ENCODE measurements around the gene LRIG1.

Gene LRIG1

GRCh38 chr3:66470285-66470684 lies 30.5 kb downstream of the LRIG1 start:
- no peak for DNase-seq (ENCODE audit: low read depth, low spot score)

DNA sequence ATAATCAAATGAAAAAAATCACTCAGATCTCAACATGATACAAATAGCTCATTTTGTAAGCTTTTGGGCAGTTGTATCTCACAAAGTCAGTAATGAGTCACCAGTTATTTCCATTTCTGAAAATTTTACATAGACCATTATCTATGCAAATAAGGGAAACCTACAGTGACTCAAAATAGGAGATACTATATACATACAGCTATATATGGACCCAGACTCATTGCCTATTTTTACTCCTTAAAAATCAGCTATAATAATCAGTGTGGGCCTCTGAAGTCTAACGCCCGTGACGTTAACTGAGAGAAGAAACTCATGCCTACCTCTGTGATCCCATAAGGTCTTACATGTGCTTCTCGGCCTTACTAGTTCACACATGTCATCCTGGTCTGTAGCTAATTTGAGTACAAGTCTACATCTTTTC lies 31.6 kb downstream of the LRIG1 start:
- no peak for DNase-seq (ENCODE audit: low read depth, low spot score)

GRCh38 chr3:66467996-66468735 lies 32.7 kb downstream of the LRIG1 start:
- no peak for DNase-seq (ENCODE audit: low read depth, low spot score)

DNA sequence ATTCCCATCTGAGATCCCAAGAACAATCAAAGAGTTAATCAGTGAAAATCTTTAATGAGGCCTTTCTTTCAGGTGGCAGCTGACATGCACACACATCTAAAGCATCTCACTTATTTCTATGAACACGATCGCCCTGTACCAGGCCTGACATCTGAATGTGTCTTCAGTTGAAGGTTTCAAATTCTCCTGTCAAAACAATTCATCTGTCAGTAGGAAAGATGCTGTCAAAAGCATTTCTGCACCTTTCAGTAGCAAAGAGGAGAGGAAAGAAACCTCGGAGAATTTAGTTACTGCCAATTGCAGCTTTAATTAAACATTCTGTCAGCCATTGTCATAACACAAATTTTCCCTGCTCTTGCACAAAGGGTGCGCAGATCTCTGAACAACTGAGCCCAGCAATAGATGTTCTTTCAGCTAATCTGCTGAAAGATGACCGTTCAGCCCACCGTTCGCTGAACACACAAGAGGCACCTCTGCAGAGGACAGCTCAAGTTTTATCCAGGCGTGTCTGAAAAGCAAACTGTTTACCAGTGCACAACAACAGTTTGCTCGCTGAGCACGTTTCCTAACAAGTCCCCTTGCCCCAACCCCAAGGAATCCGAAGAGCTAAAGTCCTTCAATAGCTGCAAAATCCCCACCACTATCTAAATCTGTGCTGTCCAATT lies 34.1 kb downstream of the LRIG1 start:
- DNase-seq (ENCODE audit: low read depth, low spot score): no peak

GRCh38 chr3:66465587-66465986 lies 35.2 kb downstream of the LRIG1 start:
- DNase-seq (ENCODE audit: low read depth, low spot score): no peak

- no peak for DNase-seq (ENCODE audit: low read depth, low spot score)
Observed at GRCh38 chr3:66465034-66465433, 35.8 kb downstream of the LRIG1 start.

DNA sequence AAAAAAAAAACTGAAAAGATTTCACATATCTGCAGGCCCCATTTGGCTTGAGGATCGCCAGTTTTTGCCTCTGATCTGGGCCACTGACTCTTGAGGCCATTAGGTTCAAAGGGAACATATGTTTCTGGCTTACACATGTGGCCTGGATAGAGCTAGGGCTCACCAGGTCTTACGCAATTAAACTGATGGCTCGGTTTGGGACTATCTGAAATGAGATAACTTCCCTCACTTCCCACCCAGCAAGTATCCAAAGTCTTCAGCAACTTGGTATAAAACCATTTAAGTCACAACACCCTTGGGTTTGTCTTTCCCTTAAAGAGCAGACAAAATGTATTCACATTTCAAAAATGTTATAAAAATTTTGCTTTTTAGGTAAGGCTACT lies 36.3 kb downstream of the LRIG1 start:
- no peak for DNase-seq (ENCODE audit: low read depth, low spot score)

- DNase-seq (ENCODE audit: low read depth, low spot score): no peak
Observed at GRCh38 chr3:66463730-66464511, 36.9 kb downstream of the LRIG1 start.

GRCh38 chr3:66463054-66463631 lies 37.7 kb downstream of the LRIG1 start:
- no peak for DNase-seq (ENCODE audit: low read depth, low spot score)

GRCh38 chr3:66457252-66457651 lies 43.6 kb downstream of the LRIG1 start:
- no peak for DNase-seq (ENCODE audit: low read depth, low spot score)

- no peak for DNase-seq (ENCODE audit: low read depth, low spot score)
Observed at GRCh38 chr3:66456711-66457173, 44.1 kb downstream of the LRIG1 start.

DNA sequence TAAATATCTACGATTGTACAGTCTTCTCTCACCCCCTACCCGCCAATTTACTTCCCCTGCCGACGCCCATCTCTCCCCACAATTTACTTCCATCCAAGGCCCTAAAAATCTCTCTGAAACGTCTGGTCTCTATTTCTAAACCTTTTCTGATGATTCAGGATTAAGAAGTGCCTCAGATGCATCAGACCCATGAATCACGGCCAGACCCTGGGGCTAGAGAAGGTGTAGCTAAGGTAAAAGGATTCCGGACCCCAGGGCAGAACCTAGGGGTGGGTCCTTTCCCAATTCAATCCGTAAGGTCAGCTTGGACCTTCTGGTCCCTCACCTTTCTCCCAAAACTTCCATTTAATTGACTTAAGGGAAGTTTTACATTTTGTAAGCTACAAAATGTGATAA lies 46.4 kb downstream of the LRIG1 start:
- no peak for DNase-seq (ENCODE audit: low read depth, low spot score)

- no peak for DNase-seq (ENCODE audit: low read depth, low spot score)
Observed at GRCh38 chr3:66453651-66454463, 47.0 kb downstream of the LRIG1 start.

GRCh38 chr3:66452303-66453011 lies 48.4 kb downstream of the LRIG1 start:
- DNase-seq (ENCODE audit: low read depth, low spot score): no peak

DNA sequence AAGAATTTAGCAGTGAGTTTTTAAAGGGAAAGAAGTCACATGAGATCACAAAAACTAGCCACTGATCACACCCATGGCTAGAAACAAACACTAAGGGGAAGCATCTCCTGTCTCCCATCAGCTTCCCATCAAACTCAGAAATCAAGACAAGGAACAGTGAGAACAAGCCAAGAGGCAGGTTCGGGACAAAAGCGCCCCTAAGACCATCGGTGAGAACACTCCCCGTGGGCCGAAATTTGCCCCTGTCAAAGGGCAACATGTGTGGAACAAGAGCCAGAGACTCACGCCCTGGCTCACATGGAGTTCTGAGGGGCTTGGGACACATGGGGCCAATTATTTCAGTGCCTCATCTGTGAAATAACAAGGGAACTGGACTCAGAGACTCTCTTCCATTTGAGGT lies 49.1 kb downstream of the LRIG1 start:
- no peak for DNase-seq (ENCODE audit: low read depth, low spot score)

DNA sequence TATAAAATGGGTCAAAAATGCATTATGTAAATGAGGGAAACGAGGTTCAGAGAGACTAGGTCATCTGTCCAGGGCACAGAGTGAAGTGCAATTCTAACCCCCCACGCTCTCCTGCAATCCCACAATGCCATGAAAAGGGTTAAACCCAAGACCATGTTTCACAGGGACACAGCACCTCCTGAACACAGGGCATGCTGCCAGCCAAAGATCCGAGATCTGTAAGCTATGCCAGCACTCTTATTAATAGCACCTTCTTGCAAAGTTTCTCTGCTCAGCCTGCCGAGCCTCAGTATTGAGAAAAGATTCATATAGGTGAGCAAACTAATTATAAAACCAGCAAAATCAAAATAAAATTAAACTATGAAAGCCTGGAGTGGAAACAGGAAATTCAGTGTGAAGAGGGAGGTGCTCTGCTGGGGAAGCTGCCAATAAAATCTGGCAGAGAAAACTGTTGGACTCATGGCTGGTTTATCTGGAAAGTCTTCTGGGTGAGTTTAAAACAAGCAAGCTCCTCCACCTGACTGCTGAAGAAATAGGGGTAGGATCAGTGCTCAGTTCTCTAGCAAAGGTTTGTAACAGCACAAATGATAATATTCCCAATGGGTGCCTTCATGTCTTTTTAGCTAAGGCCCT lies 50.3 kb downstream of the LRIG1 start:
- no peak for DNase-seq (ENCODE audit: low read depth, low spot score)

GRCh38 chr3:66449411-66449974 lies 51.3 kb downstream of the LRIG1 start:
- no peak for DNase-seq (ENCODE audit: low read depth, low spot score)

DNA sequence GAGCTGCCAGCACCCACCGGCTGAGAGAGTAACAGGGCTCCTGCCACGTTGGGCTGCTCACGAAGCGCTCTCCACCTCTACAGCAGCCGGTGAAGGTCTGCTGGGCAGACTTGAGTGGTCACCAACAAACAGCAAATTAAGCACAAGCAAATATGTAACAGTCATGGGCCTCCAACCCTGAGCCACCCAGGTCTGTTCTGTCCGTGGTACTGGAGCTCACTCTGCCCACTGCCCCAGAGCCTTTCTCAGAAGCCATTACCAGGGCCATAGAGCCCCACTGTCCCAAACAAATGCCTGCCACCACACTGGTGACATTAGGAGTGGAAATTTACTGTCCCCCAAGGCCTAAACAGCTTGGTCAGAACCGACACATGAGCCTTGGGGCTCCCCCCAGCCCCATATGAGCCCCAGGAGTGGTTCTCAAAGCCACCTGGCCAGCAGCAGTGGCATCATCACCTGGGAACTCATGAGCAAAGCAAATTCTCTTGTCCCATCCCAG lies 56.6 kb downstream of the LRIG1 start:
- DNase-seq (ENCODE audit: low read depth, low spot score): no peak

DNA sequence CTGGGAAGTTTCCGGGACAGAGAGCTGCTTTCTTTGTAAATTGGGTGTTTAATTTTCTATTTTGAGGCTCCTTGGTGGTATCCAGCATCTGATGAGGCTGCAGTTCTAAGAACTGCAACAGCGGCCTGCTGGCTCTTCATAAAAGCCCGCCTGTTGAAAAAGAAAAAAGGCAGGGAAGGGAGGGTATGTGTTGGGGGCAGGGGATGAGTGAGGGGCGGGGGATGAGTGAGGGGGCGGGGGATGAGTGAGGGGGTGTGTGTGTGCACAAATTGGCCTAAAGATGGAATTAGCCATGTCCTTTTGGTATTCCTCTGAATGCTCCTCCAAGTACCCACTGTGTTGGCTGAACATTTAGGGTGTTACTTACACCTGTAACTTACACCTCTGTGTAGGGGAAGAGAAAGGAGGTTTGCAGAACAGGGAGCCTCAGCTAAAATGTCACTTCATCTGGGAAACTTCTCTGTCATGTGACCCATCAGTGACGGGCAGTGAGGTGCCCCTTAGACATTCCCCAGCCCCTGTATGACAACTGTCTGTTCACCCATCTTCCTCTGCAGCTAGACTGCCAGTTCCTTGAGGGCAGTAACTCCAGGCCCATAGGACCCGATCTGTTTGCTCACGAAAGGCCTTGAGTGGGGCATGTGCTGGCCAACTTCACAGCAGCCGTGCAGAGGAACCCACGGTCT lies 57.6 kb downstream of the LRIG1 start:
- DNase-seq (ENCODE audit: low read depth, low spot score): no peak
